Stimulated activated CD4-positive, alpha-beta T cell treated with anti-CD3 and anti-CD28 coated beads, Interleukin-1b, Interleukin-23, amount 100 ng/mL, for 24 hours (primary cell): ENCODE results near the gene SERPINE2.

Experiments
- DNase-seq, 4 experiments: peaks; one replicate each; pipeline ENCODE4 v3.0.0-alpha.2; 2020; ENCODE audit warnings: low read depth in 4 of 4, low spot score in 1 of 4

SERPINE2 gene

GRCh38 chr2:223978451-223978850, 60.6 kb downstream of the SERPINE2 start:
- DNase-seq: no peak

- no peak for DNase-seq
These were observed 62.4 kb downstream of the SERPINE2 start for GRCh38 chr2:223976635-223977226.

GRCh38 chr2:223973606-223974005, 65.5 kb downstream of the SERPINE2 start:
- DNase-seq: no peak

- DNase-seq: no peak
These were observed 66.4 kb downstream of the SERPINE2 start for GRCh38 chr2:223972656-223973102.

GRCh38 chr2:223971731-223972130, 67.4 kb downstream of the SERPINE2 start:
- no peak for DNase-seq

- DNase-seq: peak; percentile 21 to 57 (median 39)
These were observed 68.5 kb downstream of the SERPINE2 start for GRCh38 chr2:223970343-223971128.

- DNase-seq: no peak
These were observed 69.2 kb downstream of the SERPINE2 start for GRCh38 chr2:223969856-223970255.

GRCh38 chr2:223969315-223969714, 69.8 kb downstream of the SERPINE2 start:
- no peak for DNase-seq

GRCh38 chr2:223967981-223968380, 71.1 kb downstream of the SERPINE2 start:
- DNase-seq: no peak

- no peak for DNase-seq
These were observed 79.4 kb downstream of the SERPINE2 start for GRCh38 chr2:223959688-223960087.

- DNase-seq: peak; percentile 92 to 97 (median 96)
These were observed 81.8 kb downstream of the SERPINE2 start, which contains the start of gene MRPL44 for GRCh38 chr2:223957092-223957851. MRPL44 (plus strand) TSS chr2:223957463; CDS start chr2:223957473, 10 bp downstream.

GRCh38 chr2:223956300-223956699, 82.8 kb downstream of the SERPINE2 start:
- DNase-seq: no peak

- no peak for DNase-seq
These were observed 84.7 kb downstream of the SERPINE2 start for GRCh38 chr2:223954401-223954800.

GRCh38 chr2:223952280-223952968, 86.7 kb downstream of the SERPINE2 start:
- DNase-seq: no peak

GRCh38 chr2:223950448-223951347, 88.4 kb downstream of the SERPINE2 start:
- DNase-seq: no peak

- no peak for DNase-seq
These were observed 89.7 kb downstream of the SERPINE2 start for GRCh38 chr2:223949241-223949840.

GRCh38 chr2:223947711-223948205, 91.3 kb downstream of the SERPINE2 start:
- no peak for DNase-seq

- no peak for DNase-seq
These were observed 93.3 kb downstream of the SERPINE2 start for GRCh38 chr2:223945755-223946154.

- DNase-seq: peak; percentile 49 to 72 (median 61)
These were observed 94.2 kb downstream of the SERPINE2 start, which contains the start of gene WDFY1 for GRCh38 chr2:223944703-223945531. WDFY1 (minus strand) TSS chr2:223945335; CDS start chr2:223945284, 51 bp downstream.
